Measurements from ENCODE around the gene KCNJ12.
"Not testable (repeated sequence)": the region's sequence is repeated elsewhere in the genome, so short reads cannot be mapped to it uniquely, and the experiment has no call there.

DNA sequence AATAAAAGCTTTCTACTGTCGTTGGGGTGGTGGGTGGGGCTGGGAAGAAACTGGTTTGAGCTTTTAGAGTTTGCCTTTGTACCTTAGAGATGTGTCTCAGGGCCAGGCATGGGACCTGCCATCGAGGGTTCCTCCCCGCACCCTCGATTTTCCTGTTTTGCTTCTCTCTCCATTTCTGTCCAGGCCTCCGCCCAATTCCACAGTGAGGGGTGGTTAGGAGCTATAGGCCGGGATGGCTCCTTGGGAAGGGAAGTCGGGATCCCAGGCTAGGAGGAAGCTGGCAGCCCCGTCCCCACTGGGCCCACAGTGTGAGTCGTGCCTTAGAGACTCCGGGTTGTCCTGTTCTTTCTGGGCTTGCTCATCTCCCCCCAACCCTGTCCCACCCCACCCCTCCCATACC lies 41.2 kb downstream of the KCNJ12 start:
- not testable (repeated sequence) for TF ChIP-seq POLR2AphosphoS5 (IDR thresholded peaks at IDR 0.05; ENCODE audit: low read depth); CTCF (conservative IDR thresholded peaks at IDR 0.05; ENCODE audit: low read depth in 2 of 2); REST (IDR thresholded peaks at IDR 0.05; ENCODE audit: unreplicated experiment); ZNF114 (CRISPR knock-in tag; IDR thresholded peaks at IDR 0.05); EZH2 (IDR thresholded peaks at IDR 0.05; ENCODE audit: low read depth, unreplicated experiment); EZH2phosphoT487 (IDR thresholded peaks at IDR 0.05; ENCODE audit: unreplicated experiment); JUNB (IDR thresholded peaks at IDR 0.05; ENCODE audit: unreplicated experiment); CREB1 (CRISPR knock-in tag; IDR thresholded peaks at IDR 0.05; ENCODE audit: low read depth); STAT1 (IDR thresholded peaks at IDR 0.05; ENCODE audit: unreplicated experiment)
- TF ChIP-seq, protein P1, sequence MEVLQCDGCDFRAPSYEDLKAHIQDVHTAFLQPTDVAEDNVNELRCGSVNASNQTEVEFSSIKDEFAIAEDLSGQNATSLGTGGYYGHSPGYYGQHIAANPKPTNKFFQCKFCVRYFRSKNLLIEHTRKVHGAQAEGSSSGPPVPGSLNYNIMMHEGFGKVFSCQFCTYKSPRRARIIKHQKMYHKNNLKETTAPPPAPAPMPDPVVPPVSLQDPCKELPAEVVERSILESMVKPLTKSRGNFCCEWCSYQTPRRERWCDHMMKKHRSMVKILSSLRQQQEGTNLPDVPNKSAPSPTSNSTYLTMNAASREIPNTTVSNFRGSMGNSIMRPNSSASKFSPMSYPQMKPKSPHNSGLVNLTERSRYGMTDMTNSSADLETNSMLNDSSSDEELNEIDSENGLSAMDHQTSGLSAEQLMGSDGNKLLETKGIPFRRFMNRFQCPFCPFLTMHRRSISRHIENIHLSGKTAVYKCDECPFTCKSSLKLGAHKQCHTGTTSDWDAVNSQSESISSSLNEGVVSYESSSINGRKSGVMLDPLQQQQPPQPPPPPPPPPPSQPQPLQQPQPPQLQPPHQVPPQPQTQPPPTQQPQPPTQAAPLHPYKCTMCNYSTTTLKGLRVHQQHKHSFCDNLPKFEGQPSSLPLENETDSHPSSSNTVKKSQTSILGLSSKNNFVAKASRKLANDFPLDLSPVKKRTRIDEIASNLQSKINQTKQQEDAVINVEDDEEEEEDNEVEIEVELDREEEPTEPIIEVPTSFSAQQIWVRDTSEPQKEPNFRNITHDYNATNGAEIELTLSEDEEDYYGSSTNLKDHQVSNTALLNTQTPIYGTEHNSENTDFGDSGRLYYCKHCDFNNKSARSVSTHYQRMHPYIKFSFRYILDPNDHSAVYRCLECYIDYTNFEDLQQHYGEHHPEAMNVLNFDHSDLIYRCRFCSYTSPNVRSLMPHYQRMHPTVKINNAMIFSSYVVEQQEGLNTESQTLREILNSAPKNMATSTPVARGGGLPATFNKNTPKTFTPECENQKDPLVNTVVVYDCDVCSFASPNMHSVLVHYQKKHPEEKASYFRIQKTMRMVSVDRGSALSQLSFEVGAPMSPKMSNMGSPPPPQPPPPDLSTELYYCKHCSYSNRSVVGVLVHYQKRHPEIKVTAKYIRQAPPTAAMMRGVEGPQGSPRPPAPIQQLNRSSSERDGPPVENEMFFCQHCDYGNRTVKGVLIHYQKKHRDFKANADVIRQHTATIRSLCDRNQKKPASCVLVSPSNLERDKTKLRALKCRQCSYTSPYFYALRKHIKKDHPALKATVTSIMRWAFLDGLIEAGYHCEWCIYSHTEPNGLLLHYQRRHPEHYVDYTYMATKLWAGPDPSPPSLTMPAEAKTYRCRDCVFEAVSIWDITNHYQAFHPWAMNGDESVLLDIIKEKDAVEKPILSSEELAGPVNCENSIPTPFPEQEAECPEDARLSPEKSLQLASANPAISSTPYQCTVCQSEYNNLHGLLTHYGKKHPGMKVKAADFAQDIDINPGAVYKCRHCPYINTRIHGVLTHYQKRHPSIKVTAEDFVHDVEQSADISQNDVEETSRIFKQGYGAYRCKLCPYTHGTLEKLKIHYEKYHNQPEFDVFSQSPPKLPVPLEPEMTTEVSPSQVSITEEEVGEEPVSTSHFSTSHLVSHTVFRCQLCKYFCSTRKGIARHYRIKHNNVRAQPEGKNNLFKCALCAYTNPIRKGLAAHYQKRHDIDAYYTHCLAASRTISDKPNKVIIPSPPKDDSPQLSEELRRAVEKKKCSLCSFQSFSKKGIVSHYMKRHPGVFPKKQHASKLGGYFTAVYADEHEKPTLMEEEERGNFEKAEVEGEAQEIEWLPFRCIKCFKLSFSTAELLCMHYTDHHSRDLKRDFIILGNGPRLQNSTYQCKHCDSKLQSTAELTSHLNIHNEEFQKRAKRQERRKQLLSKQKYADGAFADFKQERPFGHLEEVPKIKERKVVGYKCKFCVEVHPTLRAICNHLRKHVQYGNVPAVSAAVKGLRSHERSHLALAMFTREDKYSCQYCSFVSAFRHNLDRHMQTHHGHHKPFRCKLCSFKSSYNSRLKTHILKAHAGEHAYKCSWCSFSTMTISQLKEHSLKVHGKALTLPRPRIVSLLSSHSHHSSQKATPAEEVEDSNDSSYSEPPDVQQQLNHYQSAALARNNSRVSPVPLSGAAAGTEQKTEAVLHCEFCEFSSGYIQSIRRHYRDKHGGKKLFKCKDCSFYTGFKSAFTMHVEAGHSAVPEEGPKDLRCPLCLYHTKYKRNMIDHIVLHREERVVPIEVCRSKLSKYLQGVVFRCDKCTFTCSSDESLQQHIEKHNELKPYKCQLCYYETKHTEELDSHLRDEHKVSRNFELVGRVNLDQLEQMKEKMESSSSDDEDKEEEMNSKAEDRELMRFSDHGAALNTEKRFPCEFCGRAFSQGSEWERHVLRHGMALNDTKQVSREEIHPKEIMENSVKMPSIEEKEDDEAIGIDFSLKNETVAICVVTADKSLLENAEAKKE (CRISPR knock-in tag; IDR thresholded peaks at IDR 0.05), result not testable (repeated sequence)

All from GM23338 (cell line).